Prostate gland (tissue), 2 donors: ENCODE measurements around the gene ASCC3.

ENCODE experiments used
- CTCF ChIP-seq, 4 experiments: fragments of 200-600 bp in 2 of 4; fragments of 450-650 bp in 2 of 4; sonication (generic) in 2 of 4; IDR thresholded peaks; 1 replicate in 3 of 4; 2 replicates in 1 of 4; pipeline ENCODE4 v1.5.1; 2016 to 2019; ENCODE audit warnings: antibody characterized with exemption in 4 of 4, mild to moderate bottlenecking in 2 of 4, moderate library complexity in 2 of 4
- POLR2A ChIP-seq: fragments of 450-650 bp; IDR thresholded peaks from one replicate; pipeline ENCODE4 v1.6.1; 2016; ENCODE audit warnings: antibody characterized with exemption, mild to moderate bottlenecking
- POLR2AphosphoS5 ChIP-seq: sonication (generic); formaldehyde crosslinking; IDR thresholded peaks from one replicate; pipeline ENCODE4 v1.6.1; 2017; ENCODE audit warnings: antibody characterized with exemption

DNA sequence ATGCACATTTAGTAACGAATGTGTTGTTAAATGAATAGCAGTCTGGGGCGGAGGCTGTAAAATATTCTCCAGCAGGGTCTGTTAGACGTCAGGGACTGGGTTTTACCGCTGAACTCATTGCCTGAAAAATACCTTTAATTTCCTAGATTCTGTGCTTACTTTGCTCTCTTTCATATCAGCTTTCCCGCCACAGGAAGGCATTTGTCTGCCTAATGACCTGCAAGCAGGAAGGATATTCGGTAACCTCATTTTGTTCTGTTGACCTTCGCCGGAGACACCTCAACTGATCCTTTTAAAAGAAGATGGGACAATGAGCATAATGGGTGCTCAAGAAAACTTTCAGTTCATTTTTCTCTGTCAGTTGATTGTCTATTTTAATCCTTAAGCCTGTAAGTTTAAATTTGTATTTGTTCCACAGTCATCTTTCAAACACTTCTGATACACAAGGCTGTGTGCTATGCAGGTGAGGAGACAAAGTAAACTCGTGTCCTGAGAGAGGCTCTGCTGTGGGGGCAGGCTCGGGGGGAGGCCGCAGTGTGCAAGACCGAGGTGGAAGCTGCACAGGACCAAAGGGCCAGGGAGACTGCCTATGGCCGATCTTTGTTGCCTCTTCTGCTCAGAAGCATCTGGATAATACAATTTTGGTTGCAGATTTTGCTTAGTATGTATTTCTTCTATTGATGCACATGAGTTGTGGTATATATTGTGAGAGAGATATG is 389.0 kb downstream of the ASCC3 start:
- TF ChIP-seq CTCF (IDR thresholded peaks at IDR 0.05), result no peak
- TF ChIP-seq POLR2A, result no peak
- TF ChIP-seq POLR2AphosphoS5, result no peak
